ENCODE measurements around the gene COG7.

Gene COG7

DNA sequence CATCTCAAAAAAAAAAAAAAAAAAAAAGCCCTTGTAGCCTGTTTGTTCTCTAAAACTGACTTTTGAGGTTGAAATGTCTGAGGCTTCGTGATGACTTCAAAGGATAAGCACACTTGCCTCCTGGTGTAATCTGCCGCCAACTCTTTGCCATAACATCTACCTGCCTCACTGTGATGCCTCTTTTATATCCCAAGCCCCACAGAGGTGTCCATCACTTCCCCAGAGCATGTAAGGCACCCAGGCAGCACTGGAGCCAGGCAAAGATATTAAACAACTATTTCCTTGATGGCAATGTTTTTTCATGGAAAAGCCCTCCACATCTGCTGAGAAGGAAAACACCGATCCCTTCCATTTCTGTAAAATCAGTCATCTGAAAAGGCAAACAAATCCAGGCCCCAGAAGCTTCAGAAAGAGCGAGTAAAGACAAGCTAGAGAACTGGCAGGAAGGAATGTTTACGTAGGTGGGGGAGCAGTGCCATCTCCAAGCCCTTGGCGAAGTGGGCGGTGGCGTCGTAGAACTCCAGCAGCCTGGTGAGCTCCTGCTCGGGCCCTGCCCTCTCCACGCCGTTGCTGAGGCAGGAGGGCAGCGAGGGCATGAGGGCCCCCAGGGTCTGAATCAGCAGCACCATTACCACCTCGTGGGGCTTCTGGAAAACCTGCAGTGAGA lies 28.6 kb downstream of the COG7 start:
- no peaks in the 10 kb centered on the region for H3K27me3 ChIP-seq (ENCODE audit: control insufficient read depth, insufficient read depth, low read length)
- peaks cover 15% of the 10 kb centered on the region for H3K4me1 ChIP-seq (ENCODE audit: control insufficient read depth, insufficient read depth, low read length)
- H3K27ac ChIP-seq (ENCODE audit: low read depth, low read length) = peak overlapping the region; percentile 95
- no peak overlapping the region for H3K4me3 ChIP-seq (ENCODE audit: low read length)
- peaks cover 2% of the 10 kb centered on the region for H3K36me3 ChIP-seq (ENCODE audit: control insufficient read depth, insufficient read depth, low read length)
- no peak overlapping the region for H3K9ac ChIP-seq (ENCODE audit: low read length)

DNA sequence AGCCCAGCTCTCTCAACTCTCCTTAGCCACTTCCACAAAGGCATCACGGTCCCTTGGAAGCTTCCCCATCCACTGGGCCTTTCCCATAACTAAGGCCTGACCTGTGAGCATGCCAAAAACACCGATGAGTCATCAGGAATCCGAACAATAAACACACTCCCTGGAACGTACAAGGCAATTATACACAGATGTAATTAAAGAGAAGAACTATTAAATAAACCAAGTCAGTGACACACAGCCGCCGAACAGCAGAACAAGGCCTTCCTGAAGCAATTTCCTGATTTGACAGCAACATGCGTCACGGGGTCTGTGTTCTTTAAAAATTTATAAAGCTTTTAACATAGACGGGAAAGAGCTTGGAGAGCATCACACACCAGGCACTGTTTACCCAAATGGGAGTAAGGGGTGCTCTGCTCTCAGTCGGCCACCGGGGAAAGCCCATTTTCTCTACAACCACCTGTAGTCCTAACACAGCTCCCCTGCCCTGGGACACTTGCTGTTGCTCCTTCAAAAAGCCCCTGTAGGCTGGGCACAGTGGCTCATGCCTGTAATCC lies 29.4 kb downstream of the COG7 start:
- H3K4me1 ChIP-seq (ENCODE audit: control insufficient read depth, insufficient read depth, low read length) = peaks cover 15% of the 10 kb centered on the region
- no peaks in the 10 kb centered on the region for H3K36me3 ChIP-seq (ENCODE audit: control insufficient read depth, insufficient read depth, low read length)
- H3K27ac ChIP-seq (ENCODE audit: low read depth, low read length) = peak overlapping the region; percentile 95
- no peaks in the 10 kb centered on the region for H3K27me3 ChIP-seq (ENCODE audit: control insufficient read depth, insufficient read depth, low read length)
- H3K4me3 ChIP-seq (ENCODE audit: low read length) = no peak overlapping the region
- H3K9ac ChIP-seq (ENCODE audit: low read length) = no peak overlapping the region

DNA sequence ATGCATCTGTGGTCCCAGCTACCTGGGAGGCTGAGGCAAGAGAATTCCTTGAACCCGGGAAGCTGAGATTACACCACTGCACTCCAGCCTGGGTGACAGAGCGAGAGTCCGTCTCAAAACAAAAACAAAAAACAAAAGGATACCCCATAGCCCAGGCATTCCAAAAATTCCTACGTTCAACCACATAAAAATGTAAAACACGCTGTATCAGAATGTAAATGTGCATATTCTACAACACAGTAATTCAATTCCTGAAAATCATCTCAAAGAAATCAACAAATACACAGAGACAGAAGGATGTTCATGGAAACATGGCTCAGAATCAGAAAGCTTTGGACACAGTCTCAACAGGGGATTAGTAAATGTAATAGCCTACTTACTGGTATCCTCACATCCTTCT lies 33.0 kb downstream of the COG7 start:
- Histone ChIP-seq H3K4me3 (ENCODE audit: low read length) (no peak overlapping the region), H3K4me1 (ENCODE audit: control insufficient read depth, insufficient read depth, low read length) (peaks cover 15% of the 10 kb centered on the region), H3K9ac (ENCODE audit: low read length) (no peak overlapping the region), H3K27me3 (ENCODE audit: control insufficient read depth, insufficient read depth, low read length) (no peaks in the 10 kb centered on the region), H3K36me3 (ENCODE audit: control insufficient read depth, insufficient read depth, low read length) (peaks cover 16% of the 10 kb centered on the region), H3K27ac (ENCODE audit: low read depth, low read length) (no peak overlapping the region)

DNA sequence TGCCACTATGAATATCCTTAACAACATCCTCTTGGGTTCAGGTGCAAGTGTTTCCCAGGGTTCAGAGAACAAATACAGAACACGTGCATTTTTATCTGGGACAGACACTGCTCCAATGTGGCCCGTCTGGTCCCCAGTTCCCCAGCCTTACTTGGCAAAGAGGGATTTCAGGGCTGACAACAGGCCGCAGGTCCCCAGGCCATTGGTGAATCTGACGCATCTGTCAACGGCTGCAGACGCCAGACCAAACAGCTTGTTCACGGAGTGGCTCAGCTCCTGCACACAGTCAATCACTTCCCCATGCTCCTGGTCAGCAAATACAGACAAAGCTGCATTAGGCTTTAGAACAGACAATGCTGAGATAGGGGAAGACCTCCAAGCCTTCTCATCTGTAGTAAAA lies 36.2 kb downstream of the COG7 start:
- peaks cover 35% of the 10 kb centered on the region for H3K36me3 ChIP-seq (ENCODE audit: control insufficient read depth, insufficient read depth, low read length)
- H3K4me1 ChIP-seq (ENCODE audit: control insufficient read depth, insufficient read depth, low read length) = no peaks in the 10 kb centered on the region
- H3K9ac ChIP-seq (ENCODE audit: low read length) = no peak overlapping the region
- H3K27ac ChIP-seq (ENCODE audit: low read depth, low read length) = no peak overlapping the region
- no peaks in the 10 kb centered on the region for H3K27me3 ChIP-seq (ENCODE audit: control insufficient read depth, insufficient read depth, low read length)
- no peak overlapping the region for H3K4me3 ChIP-seq (ENCODE audit: low read length)

DNA sequence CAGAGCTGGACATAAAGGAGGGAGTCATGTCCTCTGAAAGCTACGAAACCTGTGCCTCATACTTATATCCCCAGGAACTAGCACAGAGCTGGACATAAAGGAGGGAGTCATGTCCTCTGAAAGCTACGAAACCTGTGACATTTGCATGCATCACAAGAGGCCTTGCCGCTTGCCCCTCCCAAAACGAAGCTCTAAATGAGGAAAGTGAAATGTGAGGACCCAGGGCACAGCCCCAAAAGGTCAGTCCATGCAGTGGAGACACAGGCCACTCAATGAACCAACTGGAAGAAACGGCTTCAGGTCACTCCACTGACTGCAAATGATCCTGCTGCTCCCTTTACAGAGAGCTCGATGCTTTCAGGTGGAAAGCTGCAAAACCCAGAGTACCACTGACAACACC lies 38.3 kb downstream of the COG7 start:
- no peaks in the 10 kb centered on the region for H3K27me3 ChIP-seq (ENCODE audit: control insufficient read depth, insufficient read depth, low read length)
- H3K4me1 ChIP-seq (ENCODE audit: control insufficient read depth, insufficient read depth, low read length) = no peaks in the 10 kb centered on the region
- H3K4me3 ChIP-seq (ENCODE audit: low read length) = no peak overlapping the region
- no peak overlapping the region for H3K27ac ChIP-seq (ENCODE audit: low read depth, low read length)
- H3K9ac ChIP-seq (ENCODE audit: low read length) = no peak overlapping the region
- peaks cover 39% of the 10 kb centered on the region for H3K36me3 ChIP-seq (ENCODE audit: control insufficient read depth, insufficient read depth, low read length)

DNA sequence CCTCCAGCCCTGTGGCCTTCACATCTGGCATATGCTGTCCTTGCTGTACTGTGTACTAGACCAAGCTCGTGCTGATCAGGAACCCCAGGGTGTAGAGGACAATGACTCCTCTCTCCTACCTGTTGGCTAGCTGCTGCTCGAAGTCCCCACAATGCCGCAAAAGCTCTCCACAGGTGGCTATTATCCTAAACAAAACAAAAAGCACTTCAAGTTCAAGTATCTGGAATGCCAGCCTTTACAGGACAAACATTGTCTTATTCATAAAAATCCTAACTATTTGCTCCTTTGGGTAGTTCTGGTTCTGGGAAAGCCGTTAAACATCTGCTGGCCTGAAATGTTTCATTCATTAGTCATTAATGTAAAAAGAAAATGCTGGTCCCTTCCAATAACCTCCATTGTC lies 42.8 kb downstream of the COG7 start:
- Histone ChIP-seq H3K36me3 (ENCODE audit: control insufficient read depth, insufficient read depth, low read length) (peaks cover 31% of the 10 kb centered on the region), H3K4me3 (ENCODE audit: low read length) (no peak overlapping the region), H3K9ac (ENCODE audit: low read length) (no peak overlapping the region), H3K27ac (ENCODE audit: low read depth, low read length) (no peak overlapping the region), H3K4me1 (ENCODE audit: control insufficient read depth, insufficient read depth, low read length) (peaks cover 5% of the 10 kb centered on the region), H3K27me3 (ENCODE audit: control insufficient read depth, insufficient read depth, low read length) (no peaks in the 10 kb centered on the region)

DNA sequence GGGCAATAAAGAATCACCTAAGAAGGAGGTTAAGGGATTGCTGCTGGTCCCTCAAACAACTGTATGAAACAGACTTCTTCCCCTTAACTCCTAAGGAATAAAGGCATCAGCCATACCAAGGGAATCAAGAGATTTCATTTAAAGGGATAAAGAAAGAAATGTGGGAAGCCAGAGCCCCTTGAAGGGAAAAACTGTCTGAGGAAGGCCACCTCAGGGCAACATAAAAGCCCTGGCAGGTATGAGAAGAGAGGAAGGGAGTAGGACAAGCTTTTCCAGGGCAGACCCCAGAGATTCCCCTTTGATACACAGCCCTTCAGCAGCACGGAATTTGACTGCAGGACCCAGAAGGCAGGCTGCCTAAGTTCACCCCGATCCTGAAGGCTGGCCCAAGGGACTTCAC lies 43.5 kb downstream of the COG7 start:
- peak overlapping the region; percentile 51 for H3K27ac ChIP-seq (ENCODE audit: low read depth, low read length)

DNA sequence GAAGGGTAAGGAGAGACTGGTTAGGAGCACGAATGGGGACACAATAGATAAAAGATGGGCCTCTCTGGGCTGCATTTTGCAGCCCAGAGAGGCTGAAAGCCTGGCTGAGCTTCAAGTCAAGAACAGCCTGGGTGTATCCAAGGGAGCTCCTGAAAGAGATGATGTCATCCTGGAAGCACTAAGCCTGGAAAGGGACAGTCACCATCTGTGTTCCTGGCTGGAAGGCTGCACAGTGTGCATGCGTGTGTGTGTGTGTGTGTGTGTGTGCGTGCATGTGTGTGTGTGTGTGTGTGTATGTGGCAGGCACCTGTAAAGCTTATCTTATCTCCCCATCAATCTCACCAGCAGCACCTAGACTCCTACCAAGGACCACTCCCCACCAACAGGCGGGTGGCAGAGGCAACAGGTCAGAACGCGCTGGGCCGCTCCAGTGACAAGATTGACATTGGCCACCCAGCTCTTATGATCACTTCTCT lies 44.1 kb downstream of the COG7 start:
- H3K27ac ChIP-seq (ENCODE audit: low read depth, low read length) = peak overlapping the region; percentile 55

More for the DNA sequence above, 43.5 kb downstream of the COG7 start:
- Histone ChIP-seq H3K4me1 (ENCODE audit: control insufficient read depth, insufficient read depth, low read length) (peaks cover 5% of the 10 kb centered on the region), H3K27me3 (ENCODE audit: control insufficient read depth, insufficient read depth, low read length) (no peaks in the 10 kb centered on the region), H3K36me3 (ENCODE audit: control insufficient read depth, insufficient read depth, low read length) (peaks cover 30% of the 10 kb centered on the region), H3K4me3 (ENCODE audit: low read length) (no peak overlapping the region), H3K9ac (ENCODE audit: low read length) (no peak overlapping the region)

DNA sequence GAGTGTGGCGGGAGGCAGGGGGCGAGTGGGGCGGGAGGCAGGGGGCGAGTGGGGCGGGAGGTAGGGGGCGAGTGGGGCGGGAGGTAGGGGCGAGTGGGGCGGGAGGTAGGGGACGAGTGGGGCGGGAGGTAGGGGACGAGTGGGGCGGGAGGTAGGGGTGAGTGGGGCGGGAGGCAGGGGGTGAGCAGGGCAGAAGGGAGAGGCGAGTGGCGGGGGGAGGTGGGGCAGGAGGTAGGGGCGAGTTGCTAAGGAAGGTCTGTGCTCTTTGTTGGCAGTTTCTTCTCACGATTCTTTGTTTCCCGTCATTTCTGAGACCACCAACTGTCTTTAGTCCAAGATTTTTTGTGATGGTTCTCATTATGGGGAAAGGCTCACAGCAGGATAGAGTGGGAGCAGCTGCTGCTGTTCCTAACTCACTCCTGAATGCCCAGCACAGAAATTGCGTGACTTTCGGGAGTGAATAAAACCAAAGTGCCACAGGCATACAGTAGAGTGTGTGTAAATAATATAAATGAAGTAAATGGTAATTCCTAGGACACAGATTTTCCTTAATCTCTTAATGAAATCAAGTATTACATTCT lies 44.7 kb downstream of the COG7 start:
- no peak overlapping the region for H3K4me3 ChIP-seq (ENCODE audit: low read length)
- H3K36me3 ChIP-seq (ENCODE audit: control insufficient read depth, insufficient read depth, low read length) = peaks cover 23% of the 10 kb centered on the region
- no peak overlapping the region for H3K9ac ChIP-seq (ENCODE audit: low read length)
- H3K27me3 ChIP-seq (ENCODE audit: control insufficient read depth, insufficient read depth, low read length) = no peaks in the 10 kb centered on the region
- H3K27ac ChIP-seq (ENCODE audit: low read depth, low read length) = peak overlapping the region; percentile 55
- H3K4me1 ChIP-seq (ENCODE audit: control insufficient read depth, insufficient read depth, low read length) = peaks cover 7% of the 10 kb centered on the region

More for the DNA sequence above, 44.1 kb downstream of the COG7 start:
- Histone ChIP-seq H3K27me3 (ENCODE audit: control insufficient read depth, insufficient read depth, low read length) (no peaks in the 10 kb centered on the region), H3K36me3 (ENCODE audit: control insufficient read depth, insufficient read depth, low read length) (peaks cover 26% of the 10 kb centered on the region), H3K9ac (ENCODE audit: low read length) (no peak overlapping the region), H3K4me1 (ENCODE audit: control insufficient read depth, insufficient read depth, low read length) (peaks cover 7% of the 10 kb centered on the region), H3K4me3 (ENCODE audit: low read length) (no peak overlapping the region)

DNA sequence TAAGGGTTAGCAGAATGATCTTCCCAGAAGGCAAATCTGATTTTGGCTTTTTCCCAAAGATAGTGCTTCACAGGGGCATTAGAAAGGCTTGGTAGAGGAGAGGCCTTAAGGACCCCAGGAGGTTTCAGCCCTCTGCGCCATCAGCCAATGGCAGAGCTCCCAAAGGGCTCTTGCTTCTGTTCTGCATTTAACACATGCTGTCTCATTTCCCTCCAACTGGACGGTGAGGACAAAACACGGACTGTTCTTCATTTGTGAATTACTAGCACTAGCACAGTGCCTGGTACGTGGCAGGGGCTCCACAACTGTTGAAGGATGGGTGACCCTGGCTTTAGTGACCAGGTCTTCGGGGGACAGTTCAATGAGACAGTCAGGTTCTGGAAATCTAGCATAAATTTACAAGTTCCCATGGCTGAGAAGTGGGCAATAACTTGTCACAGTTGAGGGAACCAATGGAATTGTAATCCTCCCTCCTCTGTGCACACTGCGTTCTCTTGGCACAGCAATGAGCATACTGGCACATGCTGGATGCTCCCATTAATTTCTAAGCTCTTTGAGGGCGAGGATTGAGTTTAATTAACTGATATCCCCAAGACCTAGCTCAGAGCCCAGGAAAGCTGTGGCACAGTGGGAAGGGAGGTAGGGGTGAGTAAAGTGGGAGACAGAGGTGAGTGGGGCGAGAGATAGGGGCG lies 45.4 kb downstream of the COG7 start:
- Histone ChIP-seq H3K27ac (ENCODE audit: low read depth, low read length) (no peak overlapping the region), H3K4me1 (ENCODE audit: control insufficient read depth, insufficient read depth, low read length) (peaks cover 7% of the 10 kb centered on the region)

DNA sequence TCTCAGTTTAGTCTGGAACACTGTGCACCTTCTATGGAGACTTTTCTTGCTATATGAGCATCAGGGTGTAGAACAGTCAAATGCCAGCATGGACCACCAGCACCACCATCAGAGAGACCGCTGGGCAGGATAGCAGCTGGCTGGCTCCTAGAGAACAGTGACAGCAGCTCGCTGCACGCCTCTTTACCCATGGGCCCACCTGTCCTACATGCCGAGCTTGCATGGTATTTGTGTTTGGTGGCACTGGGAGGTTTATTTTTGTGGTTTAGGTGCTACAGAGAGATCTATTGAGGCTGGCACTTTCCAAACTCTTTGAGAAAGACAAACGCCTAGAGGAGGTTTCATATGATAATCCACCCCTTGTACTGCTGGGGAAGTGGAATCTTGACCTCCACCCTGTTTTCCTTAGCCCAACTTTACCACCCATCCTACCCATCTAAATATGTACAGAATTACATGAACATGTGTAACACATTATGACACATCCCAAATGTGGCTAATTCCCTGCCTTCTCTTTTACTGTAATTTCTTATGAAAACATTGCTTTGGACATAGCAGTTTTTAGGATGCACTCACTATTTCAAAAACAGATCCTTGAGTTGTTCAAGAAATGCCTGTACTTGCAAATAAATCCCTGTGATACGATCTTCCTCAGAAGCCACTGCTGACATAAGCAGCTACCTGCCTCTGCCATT lies 46.3 kb downstream of the COG7 start:
- no peaks in the 10 kb centered on the region for H3K27me3 ChIP-seq (ENCODE audit: control insufficient read depth, insufficient read depth, low read length)
- H3K4me3 ChIP-seq (ENCODE audit: low read length) = no peak overlapping the region
- H3K36me3 ChIP-seq (ENCODE audit: control insufficient read depth, insufficient read depth, low read length) = peaks cover 18% of the 10 kb centered on the region
- peaks cover 7% of the 10 kb centered on the region for H3K4me1 ChIP-seq (ENCODE audit: control insufficient read depth, insufficient read depth, low read length)
- H3K9ac ChIP-seq (ENCODE audit: low read length) = no peak overlapping the region
- H3K27ac ChIP-seq (ENCODE audit: low read depth, low read length) = no peak overlapping the region

More for the DNA sequence above, 45.4 kb downstream of the COG7 start:
- Histone ChIP-seq H3K27me3 (ENCODE audit: control insufficient read depth, insufficient read depth, low read length) (no peaks in the 10 kb centered on the region), H3K36me3 (ENCODE audit: control insufficient read depth, insufficient read depth, low read length) (peaks cover 23% of the 10 kb centered on the region), H3K9ac (ENCODE audit: low read length) (no peak overlapping the region), H3K4me3 (ENCODE audit: low read length) (no peak overlapping the region)

DNA sequence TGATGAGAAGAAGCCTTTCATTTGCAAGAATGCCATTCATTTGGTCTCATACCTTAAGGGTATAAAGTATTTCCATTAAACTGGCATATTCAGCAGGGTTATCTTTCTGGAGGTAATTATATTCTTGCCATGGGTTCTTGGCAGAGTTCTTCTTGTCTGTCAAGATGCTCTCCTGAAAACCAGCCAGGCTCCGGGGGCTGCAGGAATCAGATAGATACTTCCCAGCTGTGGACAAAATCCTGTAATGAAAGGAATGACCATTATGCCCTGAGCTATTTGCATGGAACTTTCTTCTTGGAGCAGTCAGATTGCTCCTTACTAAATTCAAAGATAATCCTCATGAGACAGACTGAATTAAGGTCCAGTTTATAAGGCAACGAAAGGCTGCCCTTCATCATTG lies 47.0 kb downstream of the COG7 start:
- no peak overlapping the region for H3K9ac ChIP-seq (ENCODE audit: low read length)
- peaks cover 7% of the 10 kb centered on the region for H3K4me1 ChIP-seq (ENCODE audit: control insufficient read depth, insufficient read depth, low read length)
- no peaks in the 10 kb centered on the region for H3K27me3 ChIP-seq (ENCODE audit: control insufficient read depth, insufficient read depth, low read length)
- H3K36me3 ChIP-seq (ENCODE audit: control insufficient read depth, insufficient read depth, low read length) = peaks cover 18% of the 10 kb centered on the region
- no peak overlapping the region for H3K27ac ChIP-seq (ENCODE audit: low read depth, low read length)
- no peak overlapping the region for H3K4me3 ChIP-seq (ENCODE audit: low read length)
